Activated CD8-positive, alpha-beta T cell treated with anti-CD3 and anti-CD28 coated beads for 36 hours (primary cell): ENCODE measurements around the gene CDH16. TPM values are rescaled to one million over a fixed set of nuclear protein-coding genes. Genes with fewer than 3 reads are reported as not detected.
A peak's percentile ranks its signal among the peaks of the same experiment; 100 is the strongest.

Experiments used
- ATAC-seq: fragments of 200-7000 bp; cut with Tn5 transposase; one replicate; pipeline ENCODE4 v1.10.0; 2021; ENCODE audit warnings: mild to moderate bottlenecking, moderate library complexity
- CTCF ChIA-PET: fragments of 350-600 bp; sonication (Branson Sonifier 250); formaldehyde crosslinking; loops from one replicate; lab custom pipeline; 2021; ENCODE audit warnings: antibody characterized with exemption; lab: Charles Lee
- POLR2A ChIA-PET: fragments of 350-600 bp; sonication (Branson Sonifier 250); formaldehyde crosslinking; loops from one replicate; lab custom pipeline; 2021; ENCODE audit warnings: antibody characterized with exemption; lab: Charles Lee
- DNase-seq: peaks from one replicate; pipeline ENCODE4 v3.0.0-alpha.2; 2020
- H3K27ac Mint-ChIP-seq: one replicate; pipeline ENCODE4 v1.8.0; 2021; ENCODE audit warnings: mild to moderate bottlenecking, mixed read lengths
- H3K27me3 Mint-ChIP-seq: one replicate; pipeline ENCODE4 v1.8.0; 2021; ENCODE audit warnings: mixed read lengths
- H3K36me3 Mint-ChIP-seq: one replicate; pipeline ENCODE4 v1.8.0; 2021; ENCODE audit warnings: low read depth, mixed read lengths
- H3K4me1 Mint-ChIP-seq: one replicate; pipeline ENCODE4 v1.8.0; 2021; ENCODE audit warnings: low read depth, mixed read lengths
- H3K4me3 Mint-ChIP-seq: one replicate; pipeline ENCODE4 v1.8.0; 2021; ENCODE audit warnings: mild to moderate bottlenecking, moderate library complexity, mixed read lengths
- H3K9me3 Mint-ChIP-seq: one replicate; pipeline ENCODE4 v1.8.0; 2021; ENCODE audit warnings: mixed read lengths
- CTCF ChIP-seq: fragments of 200-600 bp; IDR thresholded peaks from one replicate; pipeline ENCODE4 v1.8.0; 2022; ENCODE audit warnings: antibody characterized with exemption, mild to moderate bottlenecking
- intact Hi-C: fragments of 100-400 bp; cut with micrococcal nuclease; formaldehyde crosslinking; loops from one replicate; pipeline ENCODE4 v1.10.0; 2022
- total RNA-seq, 2 experiments: library from RNA; stranded (reverse); gene quantifications; one replicate each; pipeline ENCODE4 v1.2.3, GENCODE V29; 2021

CDH16 gene
- total RNA-seq, 2 experiments from 2014 or later, result not detected

- peaks cover 3% of the 10 kb centered on the region for H3K4me1 Mint-ChIP-seq
- peaks cover 16% of the 10 kb centered on the region for H3K36me3 Mint-ChIP-seq
- no peaks in the 10 kb centered on the region for H3K27me3 Mint-ChIP-seq
- H3K4me3 Mint-ChIP-seq, result no peak overlapping the region
- no peaks in the 10 kb centered on the region for H3K9me3 Mint-ChIP-seq
- ATAC-seq, result no peak
- no peak for TF ChIP-seq CTCF
- intact Hi-C loops, result no loop called here
- ChIA-PET POLR2A (interaction anchor here (1.0 to 6.3 kb wide), 5 partner anchors 14 to 80 kb away, joined by 3 to 28 read pairs (median 3); partner anchors contain the start of gene PDP2), CTCF (interaction anchor here (0.5 to 4.3 kb wide), 23 partner anchors 8 to 260 kb away, joined by 3 to 54 read pairs (median 4); partner anchors contain the start of genes CDH16, CES3, CIAO2B and NAE1)
- H3K27ac Mint-ChIP-seq, result no peak overlapping the region
- no peak for DNase-seq
Observed at GRCh38 chr16:66895689-66895979, 23.1 kb downstream of the CDH16 start.

- H3K4me3 Mint-ChIP-seq, result no peak overlapping the region
- H3K27me3 Mint-ChIP-seq, result no peaks in the 10 kb centered on the region
- no peaks in the 10 kb centered on the region for H3K9me3 Mint-ChIP-seq
- peak; percentile 61 for TF ChIP-seq CTCF
- ChIA-PET CTCF (interaction anchor here (0.5 to 4.3 kb wide), 27 partner anchors 9 to 260 kb away, joined by 3 to 54 read pairs (median 4); partner anchors contain the start of genes CDH16, CES3, CIAO2B and NAE1), POLR2A (interaction anchor here (0.8 to 6.3 kb wide), 7 partner anchors 9 to 81 kb away, joined by 3 to 28 read pairs (median 3); partner anchors contain the start of genes CIAO2B and PDP2)
- peaks cover 3% of the 10 kb centered on the region for H3K4me1 Mint-ChIP-seq
- intact Hi-C loops, result no loop called here
- H3K36me3 Mint-ChIP-seq, result peaks cover 16% of the 10 kb centered on the region
- ATAC-seq, result peak; percentile 92
- peak; percentile 77 for DNase-seq
- H3K27ac Mint-ChIP-seq, result no peak overlapping the region
Observed at GRCh38 chr16:66894948-66895688, 23.6 kb downstream of the CDH16 start.

DNA sequence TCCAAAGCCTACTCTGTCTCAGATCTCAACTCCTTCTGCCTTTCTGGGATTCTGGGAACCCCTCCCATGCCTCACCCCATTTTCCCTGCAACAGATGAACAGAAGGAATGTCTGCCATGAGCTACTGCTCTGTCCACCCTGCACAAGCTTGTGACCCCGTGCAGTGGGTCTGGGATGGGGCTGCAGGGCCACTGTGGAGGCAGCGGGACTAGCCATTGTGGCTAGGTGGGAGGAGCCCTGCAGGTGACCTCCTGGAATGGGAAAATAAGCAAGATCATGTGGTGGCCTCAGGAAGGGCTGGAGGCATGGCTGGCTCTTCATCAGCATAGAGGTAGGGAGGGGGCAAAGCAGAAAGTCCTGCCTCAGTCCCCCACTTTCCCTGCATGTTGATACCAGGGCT is 24.6 kb downstream of the CDH16 start:
- intact Hi-C loops, result no loop called here
- ChIA-PET POLR2A (interaction anchor here (1.4 to 6.3 kb wide), 2 partner anchors 13 to 40 kb away, joined by 3 to 28 read pairs; partner anchors contain the start of genes CIAO2B and PDP2), CTCF (interaction anchor here (1.2 to 4.3 kb wide), 7 partner anchors 10 to 261 kb away, joined by 3 to 54 read pairs (median 5); partner anchors contain the start of genes NAE1, PDP2 and RRAD)
- ATAC-seq (no peak), DNase-seq (no peak)
- Mint-ChIP-seq H3K4me1 (peaks cover 3% of the 10 kb centered on the region), H3K4me3 (no peak overlapping the region), H3K9me3 (no peaks in the 10 kb centered on the region), H3K27me3 (no peaks in the 10 kb centered on the region), H3K27ac (no peak overlapping the region), H3K36me3 (peaks cover 18% of the 10 kb centered on the region)
- TF ChIP-seq CTCF, result no peak

GRCh38 chr16:66891797-66892196 is 26.9 kb downstream of the CDH16 start:
- POLR2A ChIA-PET, result interaction anchor here (1.7 to 3.1 kb wide), 2 partner anchors 11 to 122 kb away, joined by 3 to 14 read pairs; partner anchors contain the start of gene PDP2
- ATAC-seq, result no peak

More at GRCh38 chr16:66891797-66892196, 26.9 kb downstream of the CDH16 start:
- TF ChIP-seq CTCF, result no peak
- Mint-ChIP-seq H3K27ac (no peak overlapping the region), H3K36me3 (peaks cover 29% of the 10 kb centered on the region), H3K4me1 (peaks cover 18% of the 10 kb centered on the region), H3K9me3 (no peaks in the 10 kb centered on the region), H3K27me3 (no peaks in the 10 kb centered on the region), H3K4me3 (no peak overlapping the region)
- DNase-seq, result no peak
- CTCF ChIA-PET, result interaction anchor here (1.2 to 2.1 kb wide), 4 partner anchors 10 to 61 kb away, joined by 3 to 8 read pairs (median 6); partner anchors contain the start of gene NAE1
- intact Hi-C loops, result no loop called here
